GM12878 (cell line): ENCODE data around the gene P2RX2. TPM values are rescaled to one million over a fixed set of nuclear protein-coding genes. Genes with fewer than 3 reads are reported as not detected.

ENCODE experiments used
- ATAC-seq: fragments of 200-7000 bp; cut with Tn5 transposase; 3 replicates; pipeline ENCODE4 v1.9.1; 2020; ENCODE audit warnings: mild to moderate bottlenecking, moderate library complexity
- BruUV-seq: library from RNA; stranded (reverse); fragments of 400-500 nt; replicated peaks from 2 replicates; lab custom pipeline; 2021; lab: Mats Ljungman, UMichigan
- CTCF ChIA-PET: fragments of 300-600 bp; sonication (Branson Sonifier 250); formaldehyde crosslinking; extraction: SDS; loops from one replicate; lab custom pipeline; 2021; ENCODE audit warnings: inconsistent platforms; lab: Yijun Ruan, JAX
- POLR2A ChIA-PET: fragments of 350-600 bp; formaldehyde crosslinking; extraction: SDS; loops from one replicate; lab custom pipeline; 2021; ENCODE audit warnings: inconsistent platforms; lab: Charles Lee
- RAD21 ChIA-PET: fragments of 300-600 bp; sonication (Branson Sonifier 250); formaldehyde crosslinking; loops from one replicate; lab custom pipeline; 2023; ENCODE audit warnings: antibody characterized with exemption; ENCODE audit not compliant: unreplicated experiment; lab: Charles Lee
- SMC1A ChIA-PET: fragments of 300-600 bp; sonication (Branson Sonifier 250); formaldehyde crosslinking; loops from one replicate; lab custom pipeline; 2023; ENCODE audit not compliant: unreplicated experiment, uncharacterized antibody; lab: Charles Lee
- DNase-seq: peaks from one replicate; pipeline ENCODE4 v3.0.0-alpha.2; 2011; ENCODE audit warnings: low read depth, low spot score
- FAIRE-seq: peaks from 3 replicates; lab custom pipeline; 2011; peaks lifted over from hg19 to GRCh38; lab: Jason Lieb, UNC
- H2AFZ ChIP-seq: 2 replicates; pipeline ENCODE4 v1.6.0; 2011; ENCODE audit warnings: low read depth, low read length, control low read depth; ENCODE audit not compliant: control insufficient read depth
- H3K27ac ChIP-seq: 2 replicates; pipeline ENCODE4 v1.5.1; 2011; ENCODE audit warnings: control low read depth; ENCODE audit not compliant: control insufficient read depth, insufficient read depth
- H3K27me3 ChIP-seq, 2 experiments: replicated peaks in 1 of 2; 2 replicates each; pipeline versions ENCODE4 v1.6.0 to v1.6.1; 2011; ENCODE audit warnings: low read length in 1 of 2; ENCODE audit not compliant: control insufficient read depth in 2 of 2, insufficient read depth in 2 of 2
- H3K36me3 ChIP-seq, 2 experiments: 2 replicates each; pipeline ENCODE4 v1.5.1; 2011; ENCODE audit warnings: low read length in 1 of 2; ENCODE audit not compliant: control insufficient read depth in 2 of 2, insufficient read depth in 2 of 2
- H3K4me1 ChIP-seq: 2 replicates; pipeline ENCODE4 v1.6.1; 2011; ENCODE audit warnings: mild to moderate bottlenecking, low read length, moderate library complexity, mixed read lengths; ENCODE audit not compliant: control insufficient read depth, insufficient read depth
- H3K4me2 ChIP-seq: 2 replicates; pipeline ENCODE4 v1.6.0; 2011; ENCODE audit warnings: control low read depth; ENCODE audit not compliant: control insufficient read depth, insufficient read depth
- H3K4me3 ChIP-seq: fragments of 200-600 bp; sonication (generic); 2 replicates; pipeline ENCODE4 v1.5.1; 2016
- H3K79me2 ChIP-seq: 2 replicates; pipeline ENCODE4 v1.6.0; 2011; ENCODE audit warnings: low read length; ENCODE audit not compliant: control insufficient read depth, insufficient read depth
- H3K9ac ChIP-seq: 2 replicates; pipeline ENCODE4 v1.8.0; 2011; ENCODE audit warnings: low read length, control low read depth, mixed read lengths; ENCODE audit not compliant: control insufficient read depth, insufficient read depth
- H3K9me3 ChIP-seq: replicated peaks from 3 replicates; pipeline ENCODE4 v1.5.1; 2011; ENCODE audit warnings: mild to moderate bottlenecking, low read length; ENCODE audit not compliant: control insufficient read depth, insufficient read depth
- H4K20me1 ChIP-seq: 2 replicates; pipeline ENCODE4 v1.6.0; 2011; ENCODE audit not compliant: control insufficient read depth, insufficient read depth
- ATF7 ChIP-seq: fragments of 450-650 bp; IDR thresholded peaks from 2 replicates; pipeline ENCODE4 v1.6.1; 2016; ENCODE audit warnings: low read depth, mild to moderate bottlenecking
- EZH2 ChIP-seq: IDR thresholded peaks from 2 replicates; pipeline ENCODE4 v1.6.1; 2012; ENCODE audit warnings: low read depth, mild to moderate bottlenecking, control low read depth, inconsistent platforms, low read length, borderline replicate concordance; ENCODE audit not compliant: control insufficient read depth
- JUND ChIP-seq: IDR thresholded peaks from 2 replicates; pipeline ENCODE4 v1.6.1; 2012; ENCODE audit warnings: low read depth, mild to moderate bottlenecking, low read length, improper control_type of control experiment, moderate library complexity
- KAT2A ChIP-seq: conservative IDR thresholded peaks from 2 replicates; pipeline ENCODE4 v1.6.1; 2011; ENCODE audit warnings: low read depth, low read length; ENCODE audit not compliant: control insufficient read depth
- MEF2B ChIP-seq: fragments of 450-650 bp; IDR thresholded peaks from 2 replicates; pipeline ENCODE4 v1.6.1; 2018; ENCODE audit warnings: mild to moderate bottlenecking, moderate library complexity; ENCODE audit not compliant: partially characterized antibody, poor library complexity, severe bottlenecking
- MYC ChIP-seq: IDR thresholded peaks from 2 replicates; pipeline ENCODE4 v1.6.1; 2011; ENCODE audit warnings: mild to moderate bottlenecking, low read length, moderate library complexity, inconsistent platforms; ENCODE audit not compliant: insufficient read depth, insufficient replicate concordance, insufficient read length, severe bottlenecking
- NFYA ChIP-seq: IDR thresholded peaks from 2 replicates; pipeline ENCODE4 v1.6.1; 2011; ENCODE audit warnings: low read depth, mild to moderate bottlenecking, low read length, improper control_type of control experiment, borderline replicate concordance
- NR2C2 ChIP-seq: IDR thresholded peaks from 2 replicates; pipeline ENCODE4 v1.6.1; 2011; ENCODE audit warnings: borderline replicate concordance, low read depth; ENCODE audit not compliant: control insufficient read depth, insufficient read length
- PAX8 ChIP-seq: fragments of 450-650 bp; IDR thresholded peaks from 2 replicates; pipeline ENCODE4 v1.6.1; 2017; ENCODE audit warnings: mild to moderate bottlenecking, moderate library complexity
- POLR2AphosphoS2 ChIP-seq: IDR thresholded peaks from 2 replicates; pipeline ENCODE4 v1.6.1; 2011; ENCODE audit warnings: low read depth, mild to moderate bottlenecking, low read length, improper control_type of control experiment, moderate library complexity
- SIX5 ChIP-seq: IDR thresholded peaks from 2 replicates; pipeline ENCODE4 v1.6.1; 2011; ENCODE audit warnings: mild to moderate bottlenecking, low read depth, low read length, moderate library complexity; ENCODE audit not compliant: severe bottlenecking
- SREBF1 ChIP-seq: IDR thresholded peaks from 2 replicates; pipeline ENCODE4 v1.6.1; 2012; ENCODE audit warnings: mild to moderate bottlenecking, low read length
- SRF ChIP-seq, 2 experiments: IDR thresholded peaks; 2 replicates each; pipeline ENCODE4 v1.6.1; 2011; ENCODE audit warnings: low read depth in 2 of 2, low read length in 2 of 2, mild to moderate bottlenecking in 1 of 2, moderate library complexity in 1 of 2
- STAT1 ChIP-seq: fragments of 450-650 bp; conservative IDR thresholded peaks from 2 replicates; pipeline ENCODE4 v1.6.1; 2014; ENCODE audit warnings: antibody characterized with exemption, mild to moderate bottlenecking
- SUZ12 ChIP-seq: fragments of 200-600 bp; sonication (generic); IDR thresholded peaks from one replicate; pipeline ENCODE4 v1.6.1; 2018; ENCODE audit warnings: antibody characterized with exemption, mild to moderate bottlenecking; ENCODE audit not compliant: unreplicated experiment
- ZBED1 ChIP-seq: IDR thresholded peaks from 2 replicates; pipeline ENCODE4 v1.6.1; 2016; ENCODE audit warnings: borderline replicate concordance
- ZSCAN29 ChIP-seq: fragments of 450-650 bp; IDR thresholded peaks from 2 replicates; pipeline ENCODE4 v1.6.1; 2017; ENCODE audit warnings: mild to moderate bottlenecking, moderate library complexity
- WGBS: methylation state at CpG from one replicate; pipeline ENCODE4 v1.1.6; 2016; ENCODE audit warnings: low lambda C conversion rate; ENCODE audit not compliant: insufficient replicate concordance, insufficient coverage; ENCODE audit errors: missing lambda C conversion rate; 5-methylcytosine and 5-hydroxymethylcytosine counted together
- in situ Hi-C: fragments of 300-500 bp; cut with MboI; formaldehyde crosslinking; loops from 9 replicates; pipeline ENCODE4 v1.14.3; 2018; ENCODE audit warnings: mixed read lengths
- intact Hi-C: fragments of 100-400 bp; cut with micrococcal nuclease; formaldehyde crosslinking; loops from one replicate; pipeline ENCODE4 v1.14.2; 2022; ENCODE audit not compliant: unreplicated experiment
- polyA plus RNA-seq, 11 experiments: library from polyadenylated mRNA; depleted of rRNA in 4 of 11; unstranded in 6 of 11; stranded (reverse) in 5 of 11; fragments of >200 nt; fragmentation: Nextera tagmentation in 4 of 11; fragmentation: Illumina TruSeq in 1 of 11; extraction: Ambion mirVana in 4 of 11; extraction: Trizol in 1 of 11; gene quantifications; 1 replicate in 1 of 11; 2 replicates in 10 of 11; pipeline versions ENCODE4 v1.2.1 to v1.2.3, GENCODE V29; 2011 to 2016; ENCODE audit warnings: inconsistent platforms in 2 of 11, missing spikeins in 2 of 11, low read depth in 1 of 11
- total RNA-seq, 4 experiments: library from RNA; depleted of rRNA in 3 of 4; stranded (reverse); fragments of >200 nt in 3 of 4; fragmentation: Illumina TruSeq in 1 of 4; extraction: Trizol in 1 of 4; gene quantifications; 2 replicates each; pipeline versions ENCODE4 v1.2.1 to v1.2.3, GENCODE V29; 2013 to 2021
- TF ChIP-seq, protein P1 (sequence below): fragments of 450-650 bp; IDR thresholded peaks from 2 replicates; pipeline ENCODE4 v1.6.1; 2014; ENCODE audit warnings: mild to moderate bottlenecking
- TF ChIP-seq, protein P2 (sequence below): fragments of 450-650 bp; IDR thresholded peaks from 2 replicates; pipeline ENCODE4 v1.6.1; 2017; ENCODE audit warnings: low read depth, mild to moderate bottlenecking, moderate library complexity
- TF ChIP-seq, protein P3 (sequence below): IDR thresholded peaks from 2 replicates; pipeline ENCODE4 v1.6.1; 2012; ENCODE audit warnings: low read length, inconsistent platforms

The P2RX2 gene
- total and polyA plus RNA-seq, 10 of the 15 experiments (the other 5 are each of a cell fraction or from before 2014, with no cell fraction given): not detected

DNA sequence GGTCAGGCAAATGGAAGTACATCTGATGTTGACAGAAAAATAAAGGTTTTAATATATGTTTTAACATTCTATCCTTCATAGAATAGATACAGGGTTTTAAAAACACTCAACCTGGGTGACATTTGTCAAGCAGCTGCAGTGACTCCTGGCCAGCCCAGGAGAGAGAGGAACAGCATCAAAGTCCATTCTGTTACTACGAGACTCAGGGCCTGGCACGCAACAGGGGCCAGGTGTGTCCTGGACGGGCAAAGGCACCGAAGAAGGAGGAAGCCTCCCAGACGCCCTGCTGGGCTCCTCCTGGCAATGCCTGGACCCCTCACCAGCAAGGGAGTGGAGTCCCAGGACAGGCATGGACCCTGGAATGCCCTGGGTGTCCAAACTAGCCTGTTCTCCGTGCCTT lies 30.3 kb upstream of the P2RX2 start:
- ATAC-seq (no peak; the same call in 2 of the 3 replicates), FAIRE-seq (no peak)
- RAD21 ChIA-PET: no interaction called here

More for the DNA sequence above, 30.3 kb upstream of the P2RX2 start:
- no TSS peak for BruUV-seq
- H3K9ac ChIP-seq: no peak overlapping the region
- WGBS: 67% methylated on average over 6 of the region's 6 CpGs
- no peaks in the 10 kb centered on the region for H3K4me1 ChIP-seq
- intact Hi-C loops (no loop called here), in situ Hi-C loops (no loop called here)
- no peak for DNase-seq
- H3K79me2 ChIP-seq: no peaks in the 10 kb centered on the region
- H3K27ac ChIP-seq: no peak overlapping the region
- CTCF ChIA-PET: no interaction called here
- no peaks in the 10 kb centered on the region for H4K20me1 ChIP-seq
- no peak overlapping the region for H3K4me2 ChIP-seq
- H3K9me3 ChIP-seq: no peaks in the 10 kb centered on the region
- no peaks in the 10 kb centered on the region for H3K27me3 ChIP-seq
- no peak overlapping the region for H2AFZ ChIP-seq
- TF ChIP-seq STAT1: no peak
- TF ChIP-seq SIX5: no peak
- TF ChIP-seq SREBF1: no peak
- TF ChIP-seq KAT2A: no peak
- TF ChIP-seq ZSCAN29: no peak
- no peak for TF ChIP-seq ATF7
- TF ChIP-seq, protein P1, sequence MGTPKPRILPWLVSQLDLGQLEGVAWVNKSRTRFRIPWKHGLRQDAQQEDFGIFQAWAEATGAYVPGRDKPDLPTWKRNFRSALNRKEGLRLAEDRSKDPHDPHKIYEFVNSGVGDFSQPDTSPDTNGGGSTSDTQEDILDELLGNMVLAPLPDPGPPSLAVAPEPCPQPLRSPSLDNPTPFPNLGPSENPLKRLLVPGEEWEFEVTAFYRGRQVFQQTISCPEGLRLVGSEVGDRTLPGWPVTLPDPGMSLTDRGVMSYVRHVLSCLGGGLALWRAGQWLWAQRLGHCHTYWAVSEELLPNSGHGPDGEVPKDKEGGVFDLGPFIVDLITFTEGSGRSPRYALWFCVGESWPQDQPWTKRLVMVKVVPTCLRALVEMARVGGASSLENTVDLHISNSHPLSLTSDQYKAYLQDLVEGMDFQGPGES: no peak
- TF ChIP-seq POLR2AphosphoS2: no peak
- no peak for TF ChIP-seq ZBED1
- TF ChIP-seq MEF2B: no peak
- no peak for TF ChIP-seq SRF (IDR thresholded peaks at IDR 0.05; ENCODE audit: low read depth in 2 of 2, low read length in 2 of 2)
- no peak for TF ChIP-seq EZH2
- TF ChIP-seq JUND: no peak
- TF ChIP-seq, protein P2, sequence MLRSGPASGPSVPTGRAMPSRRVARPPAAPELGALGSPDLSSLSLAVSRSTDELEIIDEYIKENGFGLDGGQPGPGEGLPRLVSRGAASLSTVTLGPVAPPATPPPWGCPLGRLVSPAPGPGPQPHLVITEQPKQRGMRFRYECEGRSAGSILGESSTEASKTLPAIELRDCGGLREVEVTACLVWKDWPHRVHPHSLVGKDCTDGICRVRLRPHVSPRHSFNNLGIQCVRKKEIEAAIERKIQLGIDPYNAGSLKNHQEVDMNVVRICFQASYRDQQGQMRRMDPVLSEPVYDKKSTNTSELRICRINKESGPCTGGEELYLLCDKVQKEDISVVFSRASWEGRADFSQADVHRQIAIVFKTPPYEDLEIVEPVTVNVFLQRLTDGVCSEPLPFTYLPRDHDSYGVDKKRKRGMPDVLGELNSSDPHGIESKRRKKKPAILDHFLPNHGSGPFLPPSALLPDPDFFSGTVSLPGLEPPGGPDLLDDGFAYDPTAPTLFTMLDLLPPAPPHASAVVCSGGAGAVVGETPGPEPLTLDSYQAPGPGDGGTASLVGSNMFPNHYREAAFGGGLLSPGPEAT: no peak
- no peak for TF ChIP-seq NR2C2
- TF ChIP-seq MYC: no peak
- no peak for TF ChIP-seq PAX8
- TF ChIP-seq SUZ12: no peak
- TF ChIP-seq, protein P3, sequence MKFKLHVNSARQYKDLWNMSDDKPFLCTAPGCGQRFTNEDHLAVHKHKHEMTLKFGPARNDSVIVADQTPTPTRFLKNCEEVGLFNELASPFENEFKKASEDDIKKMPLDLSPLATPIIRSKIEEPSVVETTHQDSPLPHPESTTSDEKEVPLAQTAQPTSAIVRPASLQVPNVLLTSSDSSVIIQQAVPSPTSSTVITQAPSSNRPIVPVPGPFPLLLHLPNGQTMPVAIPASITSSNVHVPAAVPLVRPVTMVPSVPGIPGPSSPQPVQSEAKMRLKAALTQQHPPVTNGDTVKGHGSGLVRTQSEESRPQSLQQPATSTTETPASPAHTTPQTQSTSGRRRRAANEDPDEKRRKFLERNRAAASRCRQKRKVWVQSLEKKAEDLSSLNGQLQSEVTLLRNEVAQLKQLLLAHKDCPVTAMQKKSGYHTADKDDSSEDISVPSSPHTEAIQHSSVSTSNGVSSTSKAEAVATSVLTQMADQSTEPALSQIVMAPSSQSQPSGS: no peak
- TF ChIP-seq NFYA: no peak
- SMC1A ChIA-PET: no interaction called here
- POLR2A ChIA-PET: no interaction called here
- no peak overlapping the region for H3K4me3 ChIP-seq
- H3K36me3 ChIP-seq: no peaks in the 10 kb centered on the region
